Tibial artery (tissue), 4 donors: Measurements from ENCODE around the gene MKRN2.

Source experiments
- DNase-seq, 2 donors: peaks; one replicate each; pipeline ENCODE4 v3.0.0-alpha.2; 2019
- H3K27ac ChIP-seq, 2 donors: fragments of 200-600 bp; sonication (generic) in 1 of 2; 1 replicate in 1 of 2; 2 replicates in 1 of 2; pipeline ENCODE4 v1.5.1; 2018 to 2019; ENCODE audit warnings: mild to moderate bottlenecking in 1 of 2
- H3K27me3 ChIP-seq, 2 donors: fragments of 200-600 bp; sonication (generic) in 1 of 2; one replicate each; pipeline versions ENCODE4 v1.5.1 to v1.6.0; 2016 to 2019
- H3K36me3 ChIP-seq, 3 donors: fragments of 200-600 bp; sonication (generic) in 2 of 3; one replicate each; pipeline ENCODE4 v1.5.1; 2016 to 2019; ENCODE audit warnings: mild to moderate bottlenecking in 2 of 3
- H3K4me1 ChIP-seq, 4 donors: fragments of 200-600 bp; sonication (generic) in 2 of 4; 1 replicate in 3 of 4; 2 replicates in 1 of 4; pipeline ENCODE4 v1.5.1; 2016 to 2019
- H3K4me3 ChIP-seq, 2 donors: fragments of 200-600 bp; sonication (generic) in 1 of 2; 1 replicate in 1 of 2; 2 replicates in 1 of 2; pipeline ENCODE4 v1.5.1; 2018 to 2019; ENCODE audit warnings: mild to moderate bottlenecking in 2 of 2
- H3K9me3 ChIP-seq, 3 donors: fragments of 200-600 bp; sonication (generic) in 1 of 3; one replicate each; pipeline ENCODE4 v1.5.1; 2016 to 2019
- intact Hi-C: fragments of 100-400 bp; cut with DNase I; formaldehyde crosslinking; loops from one replicate; pipeline ENCODE4 v1.15.0; 2023; ENCODE audit warnings: low total_unique reads
- TF ChIP-seq, protein P1 (sequence below), 2 experiments: fragments of 200-600 bp in 1 of 2; fragments of 450-650 bp in 1 of 2; IDR thresholded peaks; one replicate each; pipeline ENCODE4 v1.5.1; 2017 to 2019; ENCODE audit warnings: antibody characterized with exemption in 2 of 2, mild to moderate bottlenecking in 1 of 2, moderate library complexity in 1 of 2

MKRN2 gene

DNA sequence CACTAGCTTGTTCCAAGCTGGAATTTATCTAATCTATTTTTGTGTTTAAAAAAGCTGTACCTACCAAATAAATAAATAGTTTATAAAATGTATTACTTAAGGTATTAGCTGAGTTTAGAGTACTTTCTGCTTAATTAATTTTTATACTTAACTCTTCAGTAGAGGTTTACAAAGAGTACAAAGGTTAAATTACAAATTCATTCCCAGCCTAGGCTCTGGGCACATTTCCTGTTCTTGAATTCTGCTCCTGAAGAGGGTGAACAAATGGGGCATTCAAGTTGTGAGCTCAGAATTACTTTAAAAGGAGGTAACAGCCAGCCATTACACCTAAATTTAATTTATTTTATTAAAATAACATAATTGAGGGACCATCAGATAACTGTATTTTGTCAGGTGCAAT lies 26.4 kb downstream of the MKRN2 start:
- Histone ChIP-seq H3K4me1 (peaks cover 0 to 5% (median 0%) of the 10 kb centered on the region in 4 donors), H3K9me3 (no peaks in the 10 kb centered on the region), H3K27ac (no peak overlapping the region), H3K4me3 (no peak overlapping the region), H3K27me3 (no peaks in the 10 kb centered on the region), H3K36me3 (peaks cover 64 to 100% (median 95%) of the 10 kb centered on the region in 3 donors)
- TF ChIP-seq, protein P1, sequence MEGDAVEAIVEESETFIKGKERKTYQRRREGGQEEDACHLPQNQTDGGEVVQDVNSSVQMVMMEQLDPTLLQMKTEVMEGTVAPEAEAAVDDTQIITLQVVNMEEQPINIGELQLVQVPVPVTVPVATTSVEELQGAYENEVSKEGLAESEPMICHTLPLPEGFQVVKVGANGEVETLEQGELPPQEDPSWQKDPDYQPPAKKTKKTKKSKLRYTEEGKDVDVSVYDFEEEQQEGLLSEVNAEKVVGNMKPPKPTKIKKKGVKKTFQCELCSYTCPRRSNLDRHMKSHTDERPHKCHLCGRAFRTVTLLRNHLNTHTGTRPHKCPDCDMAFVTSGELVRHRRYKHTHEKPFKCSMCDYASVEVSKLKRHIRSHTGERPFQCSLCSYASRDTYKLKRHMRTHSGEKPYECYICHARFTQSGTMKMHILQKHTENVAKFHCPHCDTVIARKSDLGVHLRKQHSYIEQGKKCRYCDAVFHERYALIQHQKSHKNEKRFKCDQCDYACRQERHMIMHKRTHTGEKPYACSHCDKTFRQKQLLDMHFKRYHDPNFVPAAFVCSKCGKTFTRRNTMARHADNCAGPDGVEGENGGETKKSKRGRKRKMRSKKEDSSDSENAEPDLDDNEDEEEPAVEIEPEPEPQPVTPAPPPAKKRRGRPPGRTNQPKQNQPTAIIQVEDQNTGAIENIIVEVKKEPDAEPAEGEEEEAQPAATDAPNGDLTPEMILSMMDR (IDR thresholded peaks at IDR 0.05), result no peak
- no peak for DNase-seq
- intact Hi-C loops, result no loop called here

DNA sequence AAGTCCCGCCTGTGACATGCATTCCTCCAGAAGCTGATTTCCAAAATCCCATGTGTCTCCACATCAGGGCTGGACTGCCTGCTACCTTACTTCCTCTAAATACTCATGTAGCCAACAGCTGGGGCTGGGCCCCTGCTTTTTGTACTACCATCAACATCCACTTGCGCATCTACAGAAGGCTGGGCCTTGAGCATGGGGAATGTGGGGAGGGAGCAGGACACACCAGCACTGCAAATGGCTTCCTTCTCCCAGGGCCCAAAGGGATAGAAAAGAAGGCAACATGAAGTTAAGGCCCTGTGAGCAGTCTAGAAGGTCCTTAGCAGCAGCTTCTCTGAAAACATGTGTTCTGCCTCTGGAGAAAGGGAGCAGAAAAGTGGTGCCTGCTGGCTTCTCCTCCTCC lies 27.2 kb downstream of the MKRN2 start:
- TF ChIP-seq, protein P1 (IDR thresholded peaks at IDR 0.05), result no peak
- Histone ChIP-seq H3K4me3 (no peak overlapping the region), H3K36me3 (peaks cover 72 to 100% (median 95%) of the 10 kb centered on the region in 3 donors), H3K27ac (no peak overlapping the region), H3K27me3 (no peaks in the 10 kb centered on the region), H3K9me3 (no peaks in the 10 kb centered on the region), H3K4me1 (peaks cover 0 to 5% (median 0%) of the 10 kb centered on the region in 4 donors)
- DNase-seq, result no peak
- intact Hi-C loops, result no loop called here

DNA sequence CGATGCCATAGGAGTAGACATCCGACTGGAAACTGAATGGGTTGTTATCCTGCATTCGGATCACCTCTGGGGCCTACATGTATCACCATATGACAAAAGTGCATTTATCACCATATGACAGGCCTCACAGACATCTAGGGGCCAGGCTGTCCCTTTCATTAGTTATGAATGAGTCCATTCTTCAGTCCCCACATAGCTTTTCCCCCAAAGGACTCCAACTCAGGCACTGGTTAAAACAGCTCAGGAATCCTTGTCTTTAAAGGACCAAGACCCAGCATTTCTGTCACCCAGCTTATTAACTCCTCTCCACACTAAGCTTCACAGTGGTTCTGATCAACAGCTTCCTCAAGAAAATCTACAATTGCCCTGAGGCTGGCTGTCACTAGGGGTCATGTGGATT lies 28.3 kb downstream of the MKRN2 start:
- H3K4me3 ChIP-seq, result no peak overlapping the region
- H3K27me3 ChIP-seq, result no peaks in the 10 kb centered on the region
- H3K9me3 ChIP-seq, result no peaks in the 10 kb centered on the region
- no peak for DNase-seq
- intact Hi-C loops, result no loop called here
- H3K4me1 ChIP-seq, result peaks cover 0 to 5% (median 0%) of the 10 kb centered on the region in 4 donors
- TF ChIP-seq, protein P1 (IDR thresholded peaks at IDR 0.05), result no peak
- peaks cover 82 to 100% (median 95%) of the 10 kb centered on the region in 3 donors for H3K36me3 ChIP-seq
- H3K27ac ChIP-seq, result no peak overlapping the region

DNA sequence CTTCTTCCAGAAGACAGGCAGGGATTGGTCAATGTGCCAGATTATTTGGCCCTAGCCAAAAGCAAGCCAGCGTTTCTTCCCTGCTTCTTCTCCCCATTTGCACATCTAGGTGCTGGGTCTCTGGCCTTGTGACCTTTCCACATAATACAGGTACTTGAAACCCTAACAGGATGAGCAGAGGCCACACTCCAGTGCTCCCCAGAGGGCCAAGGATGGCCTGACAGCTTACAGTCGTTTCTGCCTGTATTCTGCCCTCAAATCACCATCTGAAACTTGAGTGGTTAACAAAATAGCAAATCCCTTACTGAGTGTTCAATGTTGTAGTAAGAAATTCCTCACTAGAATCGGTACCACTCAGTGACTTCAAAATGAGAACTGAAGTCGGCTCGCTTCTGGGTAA lies 29.1 kb downstream of the MKRN2 start:
- Histone ChIP-seq H3K9me3 (no peaks in the 10 kb centered on the region), H3K36me3 (peaks cover 88 to 100% (median 96%) of the 10 kb centered on the region in 3 donors), H3K27me3 (no peaks in the 10 kb centered on the region), H3K4me3 (no peak overlapping the region), H3K4me1 (peaks cover 0 to 5% (median 0%) of the 10 kb centered on the region in 4 donors), H3K27ac (no peak overlapping the region)
- TF ChIP-seq, protein P1 (IDR thresholded peaks at IDR 0.05), result no peak
- intact Hi-C loops, result no loop called here
- no peak for DNase-seq

DNA sequence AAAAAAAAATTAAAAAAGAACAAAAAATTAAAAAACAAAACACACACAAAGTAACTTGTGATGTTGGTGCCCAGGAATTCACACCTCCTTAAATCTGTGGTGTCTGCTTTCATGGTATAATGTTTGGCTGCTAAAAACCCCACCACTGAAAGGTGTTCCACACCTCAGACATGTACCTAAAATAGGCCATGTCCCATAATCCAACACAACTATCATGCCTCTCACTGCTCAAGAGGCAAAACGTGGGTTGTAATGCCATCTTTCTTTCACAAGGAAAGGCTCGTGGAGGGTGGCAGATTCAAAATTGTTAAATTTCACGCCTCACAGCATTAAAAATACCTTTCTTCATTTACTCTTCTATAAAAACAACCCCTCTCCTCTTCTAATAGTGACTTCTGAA lies 29.5 kb downstream of the MKRN2 start:
- Histone ChIP-seq H3K27ac (no peak overlapping the region), H3K4me1 (peaks cover 0 to 5% (median 0%) of the 10 kb centered on the region in 4 donors), H3K9me3 (no peaks in the 10 kb centered on the region), H3K27me3 (no peaks in the 10 kb centered on the region), H3K36me3 (peaks cover 92 to 100% (median 96%) of the 10 kb centered on the region in 3 donors), H3K4me3 (no peak overlapping the region)
- TF ChIP-seq, protein P1 (IDR thresholded peaks at IDR 0.05), result no peak
- DNase-seq, result no peak
- intact Hi-C loops, result no loop called here
